NCI-H446 (cell line): ENCODE measurements around the gene TRH.
"Not testable (repeated sequence)": the region's sequence is repeated elsewhere in the genome, so short reads cannot be mapped to it uniquely, and the experiment has no call there.

Source experiments
- DNase-seq, 2 experiments: peaks; one replicate each; lab custom pipeline; 2025; lab: John Stamatoyannopoulos, UW

The TRH gene

GRCh38 chr3:130010556-130010955, 36.0 kb downstream of the TRH start:
- DNase-seq: no peak

GRCh38 chr3:130012108-130012507, 37.6 kb downstream of the TRH start:
- not testable (repeated sequence) for DNase-seq

GRCh38 chr3:130013246-130013645, 38.7 kb downstream of the TRH start:
- not testable (repeated sequence) for DNase-seq

- no peak for DNase-seq
These were observed 40.0 kb downstream of the TRH start for GRCh38 chr3:130014526-130014925.

- DNase-seq: not testable (repeated sequence)
These were observed 43.1 kb downstream of the TRH start for GRCh38 chr3:130017661-130018060.

- not testable (repeated sequence) for DNase-seq
These were observed 51.8 kb downstream of the TRH start for GRCh38 chr3:130026146-130026829.

- not testable (repeated sequence) for DNase-seq
These were observed 52.9 kb downstream of the TRH start for GRCh38 chr3:130027437-130027836.
